8988T (cell line): ENCODE data around the gene MMP7.

Experiments
- DNase-seq: peaks from one replicate; pipeline ENCODE4 v3.0.0; 2011

Gene MMP7

GRCh38 chr11:102530558-102530957, at the start of gene MMP7:
TSS of gene MMP7 (minus strand) at chr11:102530747. CDS start at chr11:102530700, 47 bp downstream.
- DNase-seq: no peak

GRCh38 chr11:102577723-102578122, 47.2 kb upstream of the MMP7 start:
- no peak for DNase-seq

GRCh38 chr11:102577182-102577581, 46.6 kb upstream of the MMP7 start:
- DNase-seq: no peak

GRCh38 chr11:102576350-102576749, 45.8 kb upstream of the MMP7 start:
- no peak for DNase-seq

GRCh38 chr11:102575012-102575411, 44.5 kb upstream of the MMP7 start:
- DNase-seq: no peak

- no peak for DNase-seq
Observed at GRCh38 chr11:102573851-102574250, 43.3 kb upstream of the MMP7 start.

- no peak for DNase-seq
Observed at GRCh38 chr11:102572554-102573220, 42.1 kb upstream of the MMP7 start.

GRCh38 chr11:102568851-102569250, 38.3 kb upstream of the MMP7 start:
- no peak for DNase-seq

- no peak for DNase-seq
Observed at GRCh38 chr11:102566112-102566511, 35.6 kb upstream of the MMP7 start.

GRCh38 chr11:102564110-102564509, 33.6 kb upstream of the MMP7 start:
- peak; percentile 42 for DNase-seq

- no peak for DNase-seq
Observed at GRCh38 chr11:102561636-102562035, 31.1 kb upstream of the MMP7 start.

GRCh38 chr11:102560555-102561011, 30.0 kb upstream of the MMP7 start:
- DNase-seq: no peak

- no peak for DNase-seq
Observed at GRCh38 chr11:102559839-102560238, 29.3 kb upstream of the MMP7 start.

- no peak for DNase-seq
Observed at GRCh38 chr11:102555091-102555490, 24.5 kb upstream of the MMP7 start.

- no peak for DNase-seq
Observed at GRCh38 chr11:102553835-102554282, 23.3 kb upstream of the MMP7 start.

GRCh38 chr11:102552447-102553194, 22.1 kb upstream of the MMP7 start:
- no peak for DNase-seq

GRCh38 chr11:102552020-102552419, 21.5 kb upstream of the MMP7 start:
- DNase-seq: no peak

GRCh38 chr11:102551169-102551781, 20.7 kb upstream of the MMP7 start:
- no peak for DNase-seq

- no peak for DNase-seq
Observed at GRCh38 chr11:102546923-102547471, 16.4 kb upstream of the MMP7 start.

- DNase-seq: no peak
Observed at GRCh38 chr11:102546427-102546826, 15.9 kb upstream of the MMP7 start.

GRCh38 chr11:102545701-102546100, 15.2 kb upstream of the MMP7 start:
- no peak for DNase-seq

GRCh38 chr11:102544594-102544993, 14.0 kb upstream of the MMP7 start:
- DNase-seq: no peak

- no peak for DNase-seq
Observed at GRCh38 chr11:102539567-102539966, 9.0 kb upstream of the MMP7 start.

- DNase-seq: no peak
Observed at GRCh38 chr11:102538932-102539331, 8.4 kb upstream of the MMP7 start.
